PC-3 (cell line): ENCODE measurements around the gene GFER. TPM values are rescaled to one million over a fixed set of nuclear protein-coding genes. Genes with fewer than 3 reads are reported as not detected.

Experiments
- ATAC-seq: fragments of 200-7000 bp; cut with Tn5 transposase; 2 replicates; pipeline ENCODE4 v1.9.1; 2020; ENCODE audit warnings: mild to moderate bottlenecking, moderate library complexity
- BruUV-seq: library from RNA; stranded (reverse); fragments of 400-500 nt; replicated peaks from 2 replicates; lab custom pipeline; 2021; lab: Mats Ljungman, UMichigan
- CTCF ChIA-PET: fragments of 300-600 bp; sonication (Branson Sonifier 250); formaldehyde crosslinking; loops from one replicate; lab custom pipeline; 2022; ENCODE audit warnings: antibody characterized with exemption; lab: Charles Lee
- POLR2A ChIA-PET: fragments of 300-600 bp; sonication (Branson Sonifier 250); formaldehyde crosslinking; loops from one replicate; lab custom pipeline; 2022; ENCODE audit warnings: antibody characterized with exemption; ENCODE audit not compliant: unreplicated experiment; lab: Charles Lee
- DNase-seq: peaks from one replicate; pipeline ENCODE4 v3.0.0-alpha.2; 2015
- H2AFZ ChIP-seq: fragments of 300-600 bp; sonication (generic); 2 replicates; pipeline ENCODE4 v1.6.0; 2016; ENCODE audit warnings: antibody characterized with exemption, low read length
- H3F3A ChIP-seq: fragments of 300-600 bp; sonication (generic); one replicate; pipeline ENCODE4 v1.6.0; 2017; ENCODE audit warnings: antibody characterized with exemption, low read length, control low read depth, mild to moderate bottlenecking; ENCODE audit not compliant: unreplicated experiment
- H3K27ac ChIP-seq: fragments of 300-600 bp; sonication (generic); 2 replicates; pipeline ENCODE4 v1.5.1; 2016; ENCODE audit warnings: mild to moderate bottlenecking, low read length
- H3K27me3 ChIP-seq: fragments of 300-600 bp; sonication (generic); 2 replicates; pipeline ENCODE4 v1.6.1; 2016; ENCODE audit warnings: low read length, mixed read lengths
- H3K36me3 ChIP-seq: fragments of 300-600 bp; sonication (generic); 2 replicates; pipeline ENCODE4 v1.6.1; 2016; ENCODE audit warnings: low read depth, mixed run types, low read length, mixed read lengths
- H3K4me1 ChIP-seq: fragments of 300-600 bp; sonication (generic); 2 replicates; pipeline ENCODE4 v1.5.1; 2016; ENCODE audit warnings: low read length; ENCODE audit not compliant: insufficient read depth
- H3K4me2 ChIP-seq: fragments of 300-600 bp; sonication (generic); 2 replicates; pipeline ENCODE4 v1.6.0; 2016; ENCODE audit warnings: low read length
- H3K4me3 ChIP-seq: fragments of 300-600 bp; sonication (generic); 2 replicates; pipeline ENCODE4 v1.5.1; 2016; ENCODE audit warnings: mild to moderate bottlenecking, low read length, mixed read lengths
- H3K79me2 ChIP-seq: fragments of 300-600 bp; sonication (generic); 2 replicates; pipeline ENCODE4 v1.6.1; 2017; ENCODE audit warnings: low read length, mixed read lengths
- H3K9ac ChIP-seq: fragments of 300-600 bp; sonication (generic); 2 replicates; pipeline ENCODE4 v1.6.0; 2016; ENCODE audit warnings: mild to moderate bottlenecking, low read length
- H3K9me2 ChIP-seq: fragments of 300-600 bp; sonication (generic); replicated peaks from 2 replicates; pipeline ENCODE4 v1.6.1; 2016; ENCODE audit warnings: mixed run types, low read length, mixed read lengths
- H3K9me3 ChIP-seq: fragments of 300-600 bp; sonication (generic); 2 replicates; pipeline ENCODE4 v1.6.1; 2016; ENCODE audit warnings: low read length, mixed read lengths
- H4K20me1 ChIP-seq: fragments of 300-600 bp; sonication (generic); 2 replicates; pipeline ENCODE4 v1.6.1; 2016; ENCODE audit warnings: low read length, mixed read lengths
- EZH2 ChIP-seq: fragments of 300-600 bp; sonication (generic); IDR thresholded peaks from one replicate; pipeline ENCODE4 v1.6.1; 2017; ENCODE audit warnings: antibody characterized with exemption, mild to moderate bottlenecking, low read length; ENCODE audit not compliant: unreplicated experiment
- EZH2phosphoT487 ChIP-seq: fragments of 300-600 bp; sonication (generic); IDR thresholded peaks from 2 replicates; pipeline ENCODE4 v1.6.1; 2018; ENCODE audit warnings: mild to moderate bottlenecking, antibody characterized with exemption, low read length, borderline replicate concordance
- intact Hi-C: fragments of 100-400 bp; cut with micrococcal nuclease; formaldehyde crosslinking; loops from 2 replicates; pipeline ENCODE4 v1.9.0; 2023
- total RNA-seq: library from RNA; depleted of rRNA; stranded (reverse); fragments of >200 nt; gene quantifications from 2 replicates; pipeline ENCODE4 v1.2.3, GENCODE V29; 2014; rRNA removed
- TF ChIP-seq, protein P1 (sequence below): fragments of 300-600 bp; sonication (generic); conservative IDR thresholded peaks from 2 replicates; pipeline ENCODE4 v1.5.1; 2017; ENCODE audit warnings: antibody characterized with exemption, low read depth, mild to moderate bottlenecking, low read length

The GFER gene
- total RNA-seq, 1 experiment from 2014 or later, result 66.8 TPM

DNA sequence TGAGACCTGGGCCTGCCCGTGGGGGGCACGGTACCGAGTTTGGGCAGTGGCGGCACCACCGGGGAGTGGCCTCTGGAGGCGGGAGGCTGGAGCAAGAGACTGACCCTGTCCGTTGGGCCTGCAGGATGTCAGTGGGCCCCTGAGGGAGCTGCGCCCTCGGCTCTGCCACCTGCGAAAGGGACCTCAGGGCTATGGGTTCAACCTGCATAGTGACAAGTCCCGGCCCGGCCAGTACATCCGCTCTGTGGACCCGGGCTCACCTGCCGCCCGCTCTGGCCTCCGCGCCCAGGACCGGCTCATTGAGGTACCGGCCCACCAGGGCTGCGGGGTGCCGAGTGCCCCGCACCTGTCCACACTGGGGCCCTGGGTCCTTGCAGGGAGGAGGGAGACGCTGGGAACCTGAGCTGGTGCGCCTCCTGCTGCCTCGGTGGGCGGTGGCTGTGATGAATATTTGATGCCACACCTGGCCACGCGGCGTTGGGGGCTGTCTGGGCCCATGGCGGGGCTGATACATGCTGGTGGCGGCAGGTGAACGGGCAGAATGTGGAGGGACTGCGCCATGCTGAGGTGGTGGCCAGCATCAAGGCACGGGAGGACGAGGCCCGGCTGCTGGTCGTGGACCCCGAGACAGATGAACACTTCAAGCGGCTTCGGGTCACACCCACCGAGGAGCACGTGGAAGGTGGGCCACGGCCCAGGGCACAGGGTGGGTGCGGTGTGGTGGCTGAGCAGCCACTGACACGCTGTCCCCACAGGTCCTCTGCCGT lies 52.4 kb downstream of the GFER start:
- no peak for ATAC-seq
- ChIA-PET POLR2A (interaction anchor here (0.8 kb wide), 1 partner anchor 13 kb away, joined by 4 read pairs; no protein-coding TSS in a partner anchor), CTCF (no interaction called here)
- Histone ChIP-seq H3K27me3 (no peaks in the 10 kb centered on the region), H3K36me3 (no peaks in the 10 kb centered on the region; the same call in 1 of the 2 replicates), H4K20me1 (no peaks in the 10 kb centered on the region), H3K4me2 (peak overlapping the region; percentile 85), H3K9ac (peak overlapping the region; percentile 82), H3K9me3 (no peaks in the 10 kb centered on the region), H3K9me2 (no peaks in the 10 kb centered on the region), H3K27ac (peak overlapping the region; percentile 93), H3K4me1 (peaks cover 73% of the 10 kb centered on the region), H3K79me2 (peaks cover 36% of the 10 kb centered on the region), H3F3A (no peaks in the 10 kb centered on the region), H3K4me3 (peak overlapping the region; percentile 63), H2AFZ (no peak overlapping the region)
- no peak for DNase-seq
- intact Hi-C loops, result no loop called here
- BruUV-seq, result no TSS peak
- no peak for TF ChIP-seq EZH2
- TF ChIP-seq, protein P1, sequence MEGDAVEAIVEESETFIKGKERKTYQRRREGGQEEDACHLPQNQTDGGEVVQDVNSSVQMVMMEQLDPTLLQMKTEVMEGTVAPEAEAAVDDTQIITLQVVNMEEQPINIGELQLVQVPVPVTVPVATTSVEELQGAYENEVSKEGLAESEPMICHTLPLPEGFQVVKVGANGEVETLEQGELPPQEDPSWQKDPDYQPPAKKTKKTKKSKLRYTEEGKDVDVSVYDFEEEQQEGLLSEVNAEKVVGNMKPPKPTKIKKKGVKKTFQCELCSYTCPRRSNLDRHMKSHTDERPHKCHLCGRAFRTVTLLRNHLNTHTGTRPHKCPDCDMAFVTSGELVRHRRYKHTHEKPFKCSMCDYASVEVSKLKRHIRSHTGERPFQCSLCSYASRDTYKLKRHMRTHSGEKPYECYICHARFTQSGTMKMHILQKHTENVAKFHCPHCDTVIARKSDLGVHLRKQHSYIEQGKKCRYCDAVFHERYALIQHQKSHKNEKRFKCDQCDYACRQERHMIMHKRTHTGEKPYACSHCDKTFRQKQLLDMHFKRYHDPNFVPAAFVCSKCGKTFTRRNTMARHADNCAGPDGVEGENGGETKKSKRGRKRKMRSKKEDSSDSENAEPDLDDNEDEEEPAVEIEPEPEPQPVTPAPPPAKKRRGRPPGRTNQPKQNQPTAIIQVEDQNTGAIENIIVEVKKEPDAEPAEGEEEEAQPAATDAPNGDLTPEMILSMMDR, result no peak
- no peak for TF ChIP-seq EZH2phosphoT487

DNA sequence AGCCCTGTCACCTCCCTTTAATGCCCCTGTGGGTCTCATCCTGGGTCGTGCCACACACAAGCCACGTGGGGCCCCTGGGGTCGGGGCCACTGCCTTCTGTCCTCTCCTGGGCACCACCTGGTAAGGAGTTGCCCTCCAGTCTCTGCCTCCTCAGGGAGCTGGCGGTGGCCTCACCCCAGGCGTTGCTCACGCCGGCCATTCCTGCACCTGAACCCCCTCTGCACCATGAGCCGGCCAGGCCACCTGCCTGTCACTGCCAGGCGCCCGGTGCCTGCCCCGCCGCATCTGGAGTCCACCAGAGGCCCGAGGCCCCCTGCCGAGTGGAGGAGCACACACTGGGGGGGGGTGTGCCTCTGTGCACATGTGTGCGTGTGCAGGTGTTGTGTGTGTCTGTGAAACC lies 53.1 kb downstream of the GFER start:
- no peaks in the 10 kb centered on the region; the same call in 1 of the 2 replicates for H3K36me3 ChIP-seq
- H3K27ac ChIP-seq, result no peak overlapping the region
- H3F3A ChIP-seq, result no peaks in the 10 kb centered on the region
- no peaks in the 10 kb centered on the region for H3K9me2 ChIP-seq
- peaks cover 79% of the 10 kb centered on the region for H3K4me1 ChIP-seq
- TF ChIP-seq, protein P1, result no peak
- TF ChIP-seq EZH2 (no peak), EZH2phosphoT487 (no peak)
- peaks cover 36% of the 10 kb centered on the region for H3K79me2 ChIP-seq
- H3K4me2 ChIP-seq, result no peak overlapping the region
- H3K9ac ChIP-seq, result no peak overlapping the region
- ChIA-PET CTCF (no interaction called here), POLR2A (no interaction called here)
- BruUV-seq, result no TSS peak
- no peak overlapping the region for H2AFZ ChIP-seq
- intact Hi-C loops, result no loop called here
- no peaks in the 10 kb centered on the region for H3K9me3 ChIP-seq
- H3K27me3 ChIP-seq, result no peaks in the 10 kb centered on the region
- H3K4me3 ChIP-seq, result no peak overlapping the region
- ATAC-seq (no peak), DNase-seq (no peak)
- H4K20me1 ChIP-seq, result no peaks in the 10 kb centered on the region

Other genes with a start within 250 kb of the GFER start
- gene NME3, start 212.7 kb upstream of the GFER start, total RNA-seq, result 66.9 and 70.3 TPM in 2 replicates
- gene EME2, start 211.4 kb upstream of the GFER start, total RNA-seq, result 11.3 and 12.5 TPM in 2 replicates
- gene MRPS34, start 211.1 kb upstream of the GFER start, total RNA-seq, result 248 and 258 TPM in 2 replicates
- 27.4 and 30.4 TPM in 2 replicates for gene SPSB3, start 201.6 kb upstream of the GFER start, total RNA-seq
- gene NUBP2, start 201.2 kb upstream of the GFER start, total RNA-seq, result 95.1 and 128 TPM in 2 replicates
- gene IGFALS, start 190.5 kb upstream of the GFER start, total RNA-seq, result not detected in 2 replicates
- 96.9 and 99.5 TPM in 2 replicates for gene HAGH, start 157.4 kb upstream of the GFER start, total RNA-seq
- 37.5 and 47.5 TPM in 2 replicates for gene FAHD1, start 157.0 kb upstream of the GFER start, total RNA-seq
- gene MEIOB, start 112.0 kb upstream of the GFER start, total RNA-seq, result not detected in 2 replicates
- gene HS3ST6, start 65.8 kb upstream of the GFER start, total RNA-seq, result not detected in 2 replicates
- gene MSRB1, start 41.0 kb upstream of the GFER start, total RNA-seq, result 24.6 and 25.7 TPM in 2 replicates
- 1.5 TPM in 1 of 2 replicates, not detected in the other for gene RPL3L, start 29.5 kb upstream of the GFER start, total RNA-seq
- 407 and 530 TPM in 2 replicates for gene NDUFB10, start 24.7 kb upstream of the GFER start, total RNA-seq
- gene RPS2, start 19.4 kb upstream of the GFER start, total RNA-seq, result 2,234 and 2,721 TPM in 2 replicates
- gene RNF151, start 17.3 kb upstream of the GFER start, total RNA-seq, result not detected in 2 replicates
- 71.5 and 111 TPM in 2 replicates for gene TBL3, start 12.1 kb upstream of the GFER start, total RNA-seq
- 2.4 and 3.4 TPM in 2 replicates for gene NOXO1, start 2.7 kb upstream of the GFER start, total RNA-seq
- 1.5 and 2.8 TPM in 2 replicates for gene SYNGR3, start 5.8 kb downstream of the GFER start, total RNA-seq
- 44.4 and 60.1 TPM in 2 replicates for gene ZNF598, start 25.6 kb downstream of the GFER start, total RNA-seq
- 3.8 and 5.6 TPM in 2 replicates for gene NPW, start 35.6 kb downstream of the GFER start, total RNA-seq
- gene NHERF2, start 42.7 kb downstream of the GFER start, total RNA-seq, result 145 and 160 TPM in 2 replicates
- gene NTHL1, start 63.6 kb downstream of the GFER start, total RNA-seq, result 87.1 and 90.1 TPM in 2 replicates
- gene TSC2, start 63.8 kb downstream of the GFER start, total RNA-seq, result 59.3 and 64.4 TPM in 2 replicates
- 58.9 and 77.3 TPM in 2 replicates for gene PKD1, start 151.7 kb downstream of the GFER start, total RNA-seq
- gene RAB26, start 164.4 kb downstream of the GFER start, total RNA-seq, result 4.6 and 5.6 TPM in 2 replicates
- gene TRAF7, start 171.6 kb downstream of the GFER start, total RNA-seq, result 44.9 and 50.7 TPM in 2 replicates
- 1.6 and 1.7 TPM in 2 replicates for gene CASKIN1, start 212.4 kb downstream of the GFER start, total RNA-seq
- gene MLST8, start 221.3 kb downstream of the GFER start, total RNA-seq, result 63.3 and 73.6 TPM in 2 replicates
- 2.1 and 4.8 TPM in 2 replicates for gene BRICD5, start 226.7 kb downstream of the GFER start, total RNA-seq
- gene PGP, start 230.6 kb downstream of the GFER start, total RNA-seq, result 46.0 and 58.1 TPM in 2 replicates
- 49.0 and 57.7 TPM in 2 replicates for gene E4F1, start 239.4 kb downstream of the GFER start, total RNA-seq